ENCODE data around the gene LHFPL2. TPM values are rescaled to one million over a fixed set of nuclear protein-coding genes. Genes with fewer than 3 reads are reported as not detected.
A peak's percentile ranks its signal among the peaks of the same experiment; 100 is the strongest.

Gene LHFPL2
- total RNA-seq, 1 experiment from 2014 or later = 11.7 TPM

- DNase-seq (ENCODE audit: low spot score) = no peak
These were observed 5.9 kb downstream of the LHFPL2 start for GRCh38 chr5:78642701-78643100.

DNA sequence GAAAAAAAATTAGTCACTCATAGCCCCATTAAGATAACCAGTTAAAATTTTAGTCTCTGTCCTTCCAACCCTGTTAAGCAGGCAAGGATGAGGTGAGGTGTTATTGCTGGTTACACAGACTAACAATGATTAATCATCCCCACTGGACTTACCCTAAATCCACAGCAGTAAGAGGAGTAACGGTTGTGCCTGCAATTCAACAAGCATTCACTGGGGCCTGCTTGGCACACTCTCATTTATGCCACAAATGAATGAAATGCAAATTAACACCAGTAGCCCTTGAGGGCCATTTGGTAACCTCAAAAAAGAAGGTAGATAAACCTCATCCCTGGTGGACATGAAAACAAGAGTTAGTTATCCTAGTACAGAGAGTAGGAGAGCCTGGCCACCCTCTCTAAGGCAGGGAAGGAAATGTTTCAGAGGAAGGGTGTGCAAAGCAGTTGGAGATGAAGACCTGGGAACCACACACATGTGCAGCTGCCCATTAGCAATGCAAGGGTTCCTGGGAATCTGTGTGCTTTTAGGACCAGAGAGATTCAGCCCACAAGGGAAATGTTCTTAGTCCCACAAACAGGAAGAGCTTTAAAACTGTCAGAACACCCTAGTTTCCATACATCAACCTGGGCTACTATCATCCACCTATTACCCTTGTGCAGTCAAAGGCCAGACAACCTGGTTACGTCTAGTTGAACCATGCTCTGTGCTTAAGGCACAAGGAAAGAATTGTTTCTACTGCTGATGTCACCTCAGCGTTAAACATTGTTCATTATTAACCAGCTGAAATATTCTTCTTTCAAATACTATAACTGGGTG lies 7.7 kb downstream of the LHFPL2 start:
- DNase-seq (ENCODE audit: low spot score) = no peak

DNA sequence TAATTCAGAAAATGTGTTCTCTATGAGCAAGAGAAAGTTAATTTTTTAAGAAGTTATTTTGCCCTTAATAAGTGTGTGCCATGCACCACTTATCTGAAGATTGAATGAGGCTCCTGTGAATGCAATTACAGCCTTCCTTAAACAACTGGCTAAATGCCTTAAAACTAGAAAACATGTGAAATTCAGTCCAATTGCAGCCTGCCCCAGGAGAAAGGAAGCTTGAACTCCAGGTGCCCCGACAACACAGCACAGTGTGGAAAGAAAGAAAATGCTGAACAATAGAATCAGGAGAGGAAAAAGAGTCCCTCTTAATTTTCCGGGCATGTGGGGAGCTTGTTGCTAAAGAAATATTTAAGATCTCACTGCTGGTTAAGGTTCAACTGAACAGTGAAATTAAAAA lies 8.8 kb downstream of the LHFPL2 start:
- DNase-seq (ENCODE audit: low spot score) = no peak

GRCh38 chr5:78638973-78639669 lies 9.5 kb downstream of the LHFPL2 start:
- no peak for DNase-seq (ENCODE audit: low spot score)

- peak; percentile 84 for DNase-seq (ENCODE audit: low spot score)
These were observed 10.1 kb downstream of the LHFPL2 start for GRCh38 chr5:78638423-78638822.

DNA sequence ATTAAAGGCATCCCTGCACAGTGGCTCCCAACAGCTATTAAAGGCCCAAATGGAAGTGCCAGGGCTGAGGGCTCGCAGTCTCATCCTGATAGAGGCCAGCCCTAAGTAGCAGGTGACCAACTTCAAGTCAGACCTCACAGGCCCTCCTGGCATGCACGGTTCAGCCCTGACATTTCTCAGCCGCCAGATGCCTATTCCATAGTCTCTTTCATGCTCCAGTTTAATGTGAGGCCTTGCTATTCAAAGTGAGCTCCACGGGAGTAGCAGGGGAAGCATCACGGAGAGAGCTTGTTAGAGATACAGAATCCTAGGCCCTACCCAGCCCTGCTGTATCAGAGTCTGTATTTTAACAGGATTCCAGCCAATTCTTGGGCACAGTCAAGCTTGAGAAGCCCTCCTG lies 11.1 kb downstream of the LHFPL2 start:
- no peak for DNase-seq (ENCODE audit: low spot score)

DNA sequence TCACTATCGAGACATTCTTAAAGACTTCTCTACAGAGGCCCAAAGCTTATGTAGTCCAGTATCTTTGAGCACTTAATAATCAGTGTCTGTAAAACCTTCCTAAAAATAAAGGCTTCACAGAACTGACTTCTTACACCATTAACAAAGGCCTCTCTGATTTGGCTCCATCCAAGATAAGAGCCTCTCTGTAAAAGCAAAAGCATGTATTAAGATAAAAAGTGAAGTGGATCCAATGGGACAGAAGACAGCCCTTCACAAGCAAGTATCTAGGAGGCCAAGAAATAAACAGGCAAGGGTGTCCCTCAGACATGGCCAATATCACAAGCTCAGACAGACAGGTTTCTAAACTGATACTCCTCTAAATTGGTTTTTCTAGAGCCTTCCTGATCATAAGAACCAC lies 11.9 kb downstream of the LHFPL2 start:
- no peak for DNase-seq (ENCODE audit: low spot score)

DNA sequence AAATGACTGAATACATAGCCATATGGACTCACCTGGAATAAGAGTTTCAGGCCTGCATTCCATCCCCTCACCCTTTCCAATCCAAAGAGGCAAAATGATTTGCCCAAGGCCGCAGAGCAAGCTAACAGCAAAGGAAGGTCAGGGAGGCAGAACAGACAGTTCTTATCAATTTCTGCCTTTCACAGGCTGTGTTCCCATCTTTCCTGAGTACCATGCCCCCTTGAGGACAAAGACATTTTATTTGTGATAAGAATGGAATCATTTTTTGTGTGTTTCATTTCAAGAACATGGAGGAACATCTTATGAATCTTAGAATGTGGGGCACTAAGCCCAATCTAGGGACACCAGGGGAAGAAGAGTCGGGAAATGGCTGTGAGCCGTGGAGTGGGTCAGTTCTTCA lies 13.9 kb downstream of the LHFPL2 start:
- DNase-seq (ENCODE audit: low spot score) = no peak

DNA sequence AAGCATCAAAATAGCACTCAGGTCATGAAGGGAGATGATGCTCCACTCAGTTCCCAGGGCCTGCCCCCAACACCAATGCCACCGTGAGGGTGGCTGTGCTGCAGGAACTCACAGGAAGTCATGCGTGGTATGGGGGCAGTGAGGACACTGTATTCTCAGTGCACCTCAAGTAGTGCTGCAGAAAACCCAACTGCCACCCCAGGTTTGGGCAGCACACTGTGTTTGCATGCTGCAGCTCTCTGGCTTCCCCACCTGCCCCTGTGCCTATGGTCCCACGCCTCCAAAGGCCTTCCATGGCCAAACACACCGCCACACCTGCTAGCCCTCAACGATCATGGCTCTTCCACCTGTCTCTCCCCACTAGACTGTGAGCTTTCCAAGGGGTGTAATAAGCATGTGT lies 14.3 kb downstream of the LHFPL2 start:
- DNase-seq (ENCODE audit: low spot score) = no peak

DNA sequence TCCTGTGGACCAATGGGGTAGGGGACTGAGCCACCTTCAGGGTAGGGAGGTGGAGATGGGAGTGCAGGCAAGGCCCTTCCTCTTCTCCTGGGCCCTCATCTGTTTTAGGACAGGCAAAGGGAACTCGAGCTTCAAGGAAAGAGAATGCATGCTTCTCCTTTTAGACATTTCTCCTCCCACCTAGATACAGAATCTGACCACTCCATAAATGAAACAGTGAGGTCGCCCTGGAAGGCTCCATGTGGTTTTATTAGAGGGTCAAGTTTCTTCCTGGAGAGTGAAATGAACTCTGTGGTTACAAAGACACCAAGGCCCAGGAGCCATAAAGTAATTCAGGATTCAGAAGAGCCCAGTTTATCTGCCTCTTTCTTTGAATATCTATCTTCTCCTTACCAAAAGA lies 14.9 kb downstream of the LHFPL2 start:
- no peak for DNase-seq (ENCODE audit: low spot score)

- no peak for DNase-seq (ENCODE audit: low spot score)
These were observed 16.1 kb downstream of the LHFPL2 start for GRCh38 chr5:78632467-78632866.

DNA sequence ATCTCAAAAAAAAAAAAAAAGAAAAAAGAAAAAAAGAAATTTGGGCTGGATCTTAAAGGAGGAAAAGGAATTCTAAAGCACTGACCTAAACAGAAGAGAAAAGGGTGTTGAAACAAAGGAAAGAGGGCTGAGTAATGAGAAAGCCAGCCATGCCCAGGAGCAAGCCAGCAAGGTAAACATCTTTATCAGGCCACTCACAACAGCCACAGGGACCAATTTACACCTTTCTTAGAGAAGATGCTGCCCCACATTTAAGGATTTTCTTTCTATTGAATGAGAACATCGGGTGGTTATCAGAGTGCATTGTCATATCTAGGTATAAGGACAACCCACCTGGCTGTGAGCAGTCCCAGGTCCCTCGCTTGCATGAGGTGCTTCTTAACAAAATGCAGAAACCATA lies 16.6 kb downstream of the LHFPL2 start:
- no peak for DNase-seq (ENCODE audit: low spot score)

DNA sequence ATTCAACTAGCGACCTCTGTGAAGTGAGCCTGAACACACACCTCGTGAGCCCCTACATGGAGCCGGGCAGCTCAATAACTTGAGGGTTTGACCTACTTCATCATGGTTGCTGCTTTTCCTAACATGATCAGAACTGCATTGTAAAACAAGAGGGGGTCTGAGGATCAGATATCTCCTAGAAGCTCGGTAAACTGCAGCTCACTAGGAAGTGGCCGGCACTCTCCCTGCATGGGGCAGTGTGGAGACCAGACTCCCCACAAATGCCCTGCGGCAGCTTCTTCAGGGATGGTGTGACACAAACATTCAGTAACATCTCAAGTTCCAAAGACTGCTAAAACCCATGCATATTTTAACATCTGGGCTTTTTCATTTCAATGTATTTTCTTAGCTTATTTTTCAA lies 18.5 kb downstream of the LHFPL2 start:
- no peak for DNase-seq (ENCODE audit: low spot score)

DNA sequence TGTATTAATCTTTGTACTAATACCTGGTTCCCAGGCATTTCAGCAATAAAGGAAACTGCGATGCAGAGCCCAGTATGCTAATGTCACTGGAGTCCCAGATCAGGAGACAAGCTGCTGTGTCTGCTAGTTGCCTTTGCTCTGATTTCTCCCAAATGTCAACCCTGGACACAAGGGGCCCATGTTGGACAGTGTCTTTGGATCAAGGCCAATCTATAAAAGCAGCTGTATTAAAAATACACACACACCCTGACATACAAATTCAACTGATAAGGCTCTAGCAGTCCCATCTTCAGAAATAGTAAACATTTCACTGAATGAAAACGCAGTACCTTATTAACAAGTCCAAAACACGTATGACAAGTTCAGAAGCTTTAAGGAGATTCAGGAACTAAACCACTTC lies 18.9 kb downstream of the LHFPL2 start:
- no peak for DNase-seq (ENCODE audit: low spot score)

- no peak for DNase-seq (ENCODE audit: low spot score)
These were observed 20.1 kb downstream of the LHFPL2 start for GRCh38 chr5:78628270-78628992.

GRCh38 chr5:78627766-78628165 lies 20.8 kb downstream of the LHFPL2 start:
- no peak for DNase-seq (ENCODE audit: low spot score)

DNA sequence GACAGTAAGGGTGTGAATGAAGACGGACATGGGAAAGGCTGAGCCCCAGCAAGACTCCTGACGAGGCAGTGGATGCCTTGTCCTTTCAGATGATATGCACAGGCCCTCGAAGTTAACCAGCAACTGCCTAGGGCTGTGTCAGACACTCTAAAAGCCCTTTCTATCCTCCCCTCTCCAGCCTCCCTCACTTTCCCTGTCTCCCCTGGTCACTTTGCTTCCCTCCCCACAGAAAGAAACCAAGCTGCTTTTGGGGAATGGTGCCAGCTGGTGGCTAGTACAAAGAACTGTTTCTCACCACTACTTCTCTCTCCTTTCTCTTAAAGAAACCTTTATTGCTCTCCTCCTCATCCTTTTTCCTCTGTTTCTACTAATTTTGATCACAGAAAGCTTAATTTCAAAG lies 21.4 kb downstream of the LHFPL2 start:
- peak; percentile 38 for DNase-seq (ENCODE audit: low spot score)

DNA sequence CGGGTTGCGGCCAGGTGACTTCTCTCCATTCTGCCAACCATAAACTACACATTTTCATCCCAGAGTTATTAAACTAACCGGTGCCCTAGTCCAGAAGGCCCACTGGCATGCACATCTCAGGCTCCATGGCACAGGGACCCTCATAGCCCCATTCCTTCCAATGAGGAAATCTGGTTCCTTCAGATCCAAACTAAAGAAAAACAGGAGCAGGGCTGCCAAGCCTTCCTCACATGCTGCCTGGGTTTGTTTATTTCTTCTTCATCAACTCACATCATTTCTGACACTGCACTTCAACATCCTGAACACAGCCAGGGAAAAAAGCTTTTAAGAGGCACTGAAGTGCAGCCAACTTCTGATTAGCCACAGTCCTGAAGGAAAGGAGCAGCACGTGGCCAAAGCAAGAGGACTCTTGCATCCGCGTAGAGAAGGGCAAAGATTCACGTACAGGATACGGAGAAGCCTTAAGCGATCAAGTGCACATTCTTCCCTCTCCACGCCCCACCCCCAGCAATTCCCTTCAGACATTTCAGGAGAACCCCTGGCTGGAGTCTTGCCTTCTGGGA lies 22.5 kb downstream of the LHFPL2 start:
- no peak for DNase-seq (ENCODE audit: low spot score)

- no peak for DNase-seq (ENCODE audit: low spot score)
These were observed 23.6 kb downstream of the LHFPL2 start for GRCh38 chr5:78624992-78625391.

GRCh38 chr5:78624011-78624541 lies 24.5 kb downstream of the LHFPL2 start:
- no peak for DNase-seq (ENCODE audit: low spot score)

GRCh38 chr5:78622302-78622971 lies 26.1 kb downstream of the LHFPL2 start:
- no peak for DNase-seq (ENCODE audit: low spot score)

Measured in HT-29 (cell line).